Ramos (cell line): ENCODE results near the gene COL9A1.
"Not testable (repeated sequence)": the region's sequence is repeated elsewhere in the genome, so short reads cannot be mapped to it uniquely, and the experiment has no call there.

ENCODE experiments used
- in situ Hi-C: fragments of 300-500 bp; cut with MboI; formaldehyde crosslinking; loops from one replicate; pipeline ENCODE4 v1.14.3; 2022; ENCODE audit warnings: low sequenced_read_pairs; ENCODE audit not compliant: unreplicated experiment

COL9A1 gene

DNA sequence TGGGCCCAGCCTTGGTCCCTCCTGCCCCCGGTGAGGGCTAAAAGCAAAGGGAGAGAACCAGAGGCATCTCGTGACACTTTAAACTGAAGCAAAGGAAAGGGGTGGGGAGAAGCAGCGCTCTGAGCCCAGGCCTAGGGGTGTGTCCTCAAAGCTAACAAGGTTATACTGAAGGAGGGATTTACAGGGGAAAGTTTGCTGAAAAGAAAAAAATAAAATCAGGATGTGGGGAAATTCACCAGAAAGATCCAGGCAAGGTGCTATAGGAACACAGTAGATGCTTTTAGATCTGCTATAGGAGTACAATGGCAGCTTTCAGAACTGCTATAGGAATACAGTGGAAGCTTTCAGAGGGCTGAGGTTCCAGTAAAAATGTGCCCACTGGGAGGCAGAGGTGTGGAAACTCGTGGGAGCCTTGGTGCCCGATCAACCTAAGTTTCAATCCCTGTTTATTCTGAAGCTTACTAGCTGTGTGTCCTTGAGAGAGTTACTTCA, at the start of gene COL9A1:
Gene COL9A1 (minus strand): TSS at position 51 of the 492 bp plus-strand sequence. CDS start 160 bp downstream, outside the sequence.
- in situ Hi-C loops: loop anchor here (25.0 kb wide), 2 partner anchors 584 to 709 kb away; no protein-coding TSS in a partner anchor

GRCh38 chr6:70351461-70351860, 48.6 kb upstream of the COL9A1 start:
- in situ Hi-C loops: no loop called here

- in situ Hi-C loops: no loop called here
These were observed 42.7 kb upstream of the COL9A1 start for GRCh38 chr6:70345619-70346018.

DNA sequence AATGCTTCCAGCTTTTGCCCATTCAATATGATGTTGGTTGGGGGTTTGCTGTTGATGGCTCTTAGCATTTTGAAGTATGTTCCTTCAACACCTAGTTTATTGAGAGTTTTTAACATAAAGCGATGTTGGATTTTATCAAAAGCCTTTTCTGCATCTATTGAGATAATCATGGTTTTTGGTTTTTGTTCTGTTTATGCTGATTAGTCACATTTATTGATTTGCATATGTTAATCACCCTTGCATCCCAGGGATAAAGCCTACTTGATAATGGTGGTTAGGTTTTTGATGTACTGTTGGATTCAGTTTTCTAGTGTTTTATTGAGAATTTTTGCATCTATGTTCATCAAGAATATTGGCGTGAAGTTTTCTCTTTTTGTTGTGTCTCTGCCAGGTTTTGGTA, 40.4 kb upstream of the COL9A1 start:
- in situ Hi-C loops: no loop called here

DNA sequence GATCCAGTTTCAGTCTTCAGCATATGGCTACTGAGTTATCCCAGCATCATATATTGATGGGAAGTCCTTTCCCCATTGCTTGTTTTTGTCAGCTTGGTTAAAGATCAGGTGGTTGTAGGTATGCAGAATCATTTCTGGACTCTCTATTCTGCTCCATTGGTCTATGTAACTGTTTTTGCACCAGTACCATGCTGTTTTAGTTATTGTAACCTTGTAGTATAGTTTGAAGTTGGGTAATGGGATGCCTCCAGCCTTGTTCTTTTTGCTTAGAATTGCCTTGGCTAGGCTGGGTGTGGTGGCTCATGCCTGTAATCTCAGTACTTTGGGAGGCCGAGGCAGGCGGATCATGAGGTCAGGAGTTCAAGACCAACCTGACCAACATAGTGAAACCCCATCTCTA, 36.9 kb upstream of the COL9A1 start:
- in situ Hi-C loops: not testable (repeated sequence)

GRCh38 chr6:70338775-70339174, 35.9 kb upstream of the COL9A1 start:
- in situ Hi-C loops: no loop called here

DNA sequence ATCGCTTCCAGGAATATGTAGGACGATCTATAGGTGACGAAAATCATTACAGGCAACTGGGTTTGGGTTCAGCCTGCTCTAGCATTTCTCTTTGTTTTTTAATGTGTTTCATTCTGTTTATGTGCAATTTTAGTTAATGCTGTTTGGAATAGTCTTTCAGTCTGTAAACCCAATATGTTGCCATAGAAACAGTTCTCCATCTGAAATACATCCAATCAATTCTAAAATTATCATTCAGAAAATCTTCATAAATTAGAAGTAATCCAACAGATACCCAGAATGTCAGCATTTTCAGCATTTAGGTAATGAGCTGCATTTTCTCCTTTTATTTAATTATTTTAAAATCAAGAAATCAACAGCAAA, 34.8 kb upstream of the COL9A1 start:
- in situ Hi-C loops: no loop called here

- in situ Hi-C loops: no loop called here
These were observed 34.3 kb upstream of the COL9A1 start for GRCh38 chr6:70336996-70337742.

GRCh38 chr6:70327036-70327435, 24.2 kb upstream of the COL9A1 start:
- in situ Hi-C loops: no loop called here

GRCh38 chr6:70325009-70325408, 22.1 kb upstream of the COL9A1 start:
- in situ Hi-C loops: no loop called here

DNA sequence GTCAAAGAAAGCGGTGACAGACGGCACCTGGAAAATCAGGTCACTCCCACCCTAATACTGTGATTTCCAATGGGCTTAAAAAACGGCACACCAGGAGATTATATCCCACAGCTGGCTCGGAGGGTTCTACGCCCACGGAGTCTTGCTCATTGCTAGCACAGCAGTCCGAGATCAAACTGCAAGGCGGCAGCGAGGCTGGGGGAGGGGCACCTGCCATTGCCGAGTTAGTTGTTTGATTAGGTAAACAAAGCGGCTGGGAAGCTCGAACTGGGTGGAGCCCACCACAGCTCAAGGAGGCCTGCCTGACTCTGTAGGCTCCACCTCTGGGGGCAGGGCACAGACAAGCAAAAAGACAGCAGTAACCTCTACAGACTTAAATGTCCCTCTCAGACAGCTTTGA, 14.9 kb upstream of the COL9A1 start:
- in situ Hi-C loops: loop anchor here (25.0 kb wide), 2 partner anchors 570 to 695 kb away; no protein-coding TSS in a partner anchor

DNA sequence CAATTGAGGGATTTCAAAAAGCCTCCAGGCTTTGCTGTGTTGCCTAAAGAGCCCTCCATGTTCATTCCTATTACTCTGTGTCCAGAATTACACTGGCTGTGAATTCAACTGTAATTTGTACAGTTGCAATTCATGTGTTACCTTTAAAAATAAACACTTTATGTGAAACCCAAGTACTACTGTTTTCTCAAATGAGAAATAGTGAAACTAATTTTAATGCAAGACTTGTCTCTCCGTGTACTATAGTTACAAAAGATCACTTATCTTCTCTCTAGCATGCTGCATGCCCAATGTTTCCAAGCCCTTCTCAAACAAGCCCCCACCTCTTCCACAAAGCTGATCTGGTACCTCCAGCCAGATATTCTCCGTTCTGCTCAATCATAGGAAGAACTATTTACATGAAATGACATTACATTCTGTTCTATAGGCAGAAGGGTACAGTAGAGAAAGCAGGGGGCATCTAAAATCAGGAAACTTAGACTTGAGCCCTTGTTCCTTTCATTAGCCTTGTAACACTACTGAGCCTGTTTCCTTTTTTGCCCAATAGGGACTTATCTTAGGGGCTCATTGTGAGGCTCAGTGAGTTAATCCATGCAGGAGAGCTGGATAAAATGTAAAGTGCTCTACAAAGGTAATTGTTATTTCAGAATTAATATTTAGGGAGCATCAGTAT, 12.3 kb upstream of the COL9A1 start:
- in situ Hi-C loops: loop anchor here (25.0 kb wide), 2 partner anchors 572 to 697 kb away; no protein-coding TSS in a partner anchor

DNA sequence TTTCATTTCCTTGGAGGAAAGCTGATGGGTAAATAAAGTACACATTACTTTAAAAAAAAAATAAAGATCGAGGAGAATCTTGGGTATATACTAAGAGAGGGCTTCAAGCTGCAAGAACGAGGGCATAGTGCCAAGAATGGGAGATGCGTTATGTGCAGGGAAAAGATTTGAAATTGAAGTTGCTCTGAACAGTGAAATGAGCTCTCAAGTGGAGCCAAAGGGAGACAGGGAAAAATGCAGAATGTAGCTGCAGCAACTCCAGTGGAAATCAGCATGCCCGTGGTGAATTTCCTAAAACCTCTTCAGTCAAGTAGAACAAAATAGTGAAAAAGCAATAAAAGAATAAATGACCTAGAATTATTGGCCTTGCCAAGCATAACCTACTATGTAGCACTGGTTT, 11.4 kb upstream of the COL9A1 start:
- in situ Hi-C loops: loop anchor here (25.0 kb wide), 2 partner anchors 573 to 698 kb away; no protein-coding TSS in a partner anchor

- in situ Hi-C loops: loop anchor here (25.0 kb wide), 2 partner anchors 575 to 700 kb away; no protein-coding TSS in a partner anchor
These were observed 9.4 kb upstream of the COL9A1 start for GRCh38 chr6:70312165-70312745.

DNA sequence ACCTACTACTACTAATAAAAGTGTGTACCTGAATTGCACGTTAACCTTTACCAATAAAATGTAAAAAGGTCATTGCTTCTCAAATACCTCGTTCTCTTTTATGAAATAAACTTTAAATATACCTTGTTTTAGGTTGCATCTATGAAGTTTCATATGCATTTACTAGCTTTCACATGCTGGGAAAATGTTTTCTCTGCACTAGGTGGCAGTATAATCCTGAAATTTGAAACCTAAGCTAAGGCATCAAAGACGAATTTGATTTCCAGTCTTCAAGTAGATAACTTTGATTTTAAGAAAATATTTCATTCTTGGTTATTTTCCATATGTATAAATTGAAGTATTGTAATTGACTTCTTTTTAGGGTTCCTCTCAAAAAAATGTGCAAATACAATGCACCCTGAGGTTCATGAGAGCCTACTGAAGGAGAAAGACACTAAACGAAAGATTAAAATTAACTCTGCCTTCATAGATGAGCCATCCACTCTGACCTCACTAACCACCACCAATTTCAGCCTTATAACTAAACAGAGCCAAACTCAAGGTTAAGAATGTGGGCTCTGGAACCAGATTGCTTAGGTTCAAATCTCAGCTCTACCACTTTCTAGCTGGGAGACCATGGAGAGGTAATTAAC, 7.3 kb upstream of the COL9A1 start:
- in situ Hi-C loops: loop anchor here (25.0 kb wide), 2 partner anchors 577 to 702 kb away; no protein-coding TSS in a partner anchor

- in situ Hi-C loops: loop anchor here (25.0 kb wide), 2 partner anchors 578 to 703 kb away; no protein-coding TSS in a partner anchor
These were observed 6.4 kb upstream of the COL9A1 start for GRCh38 chr6:70309243-70309642.

- in situ Hi-C loops: loop anchor here (25.0 kb wide), 2 partner anchors 579 to 704 kb away; no protein-coding TSS in a partner anchor
These were observed 5.3 kb upstream of the COL9A1 start for GRCh38 chr6:70308142-70308541.

DNA sequence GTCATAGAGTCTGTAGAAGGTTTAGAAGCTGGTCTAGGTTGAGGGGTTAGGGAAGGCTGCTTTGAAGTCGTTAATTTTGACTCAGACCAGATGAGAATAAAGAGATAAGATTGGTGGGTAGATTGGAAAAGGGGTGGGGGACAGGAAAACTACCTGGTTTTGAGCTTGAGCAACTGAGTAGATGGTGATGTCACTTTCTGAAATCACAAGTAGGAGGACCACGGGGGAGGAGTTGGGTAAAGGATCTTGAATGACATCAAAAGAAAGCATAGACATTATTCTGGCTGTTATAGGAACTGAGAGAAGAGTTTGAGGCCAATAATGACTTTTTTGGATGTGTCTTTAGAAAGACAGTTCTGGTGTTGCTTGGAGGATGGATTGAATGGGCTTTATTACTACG, 4.1 kb upstream of the COL9A1 start:
- in situ Hi-C loops: loop anchor here (25.0 kb wide), 2 partner anchors 580 to 705 kb away; no protein-coding TSS in a partner anchor

DNA sequence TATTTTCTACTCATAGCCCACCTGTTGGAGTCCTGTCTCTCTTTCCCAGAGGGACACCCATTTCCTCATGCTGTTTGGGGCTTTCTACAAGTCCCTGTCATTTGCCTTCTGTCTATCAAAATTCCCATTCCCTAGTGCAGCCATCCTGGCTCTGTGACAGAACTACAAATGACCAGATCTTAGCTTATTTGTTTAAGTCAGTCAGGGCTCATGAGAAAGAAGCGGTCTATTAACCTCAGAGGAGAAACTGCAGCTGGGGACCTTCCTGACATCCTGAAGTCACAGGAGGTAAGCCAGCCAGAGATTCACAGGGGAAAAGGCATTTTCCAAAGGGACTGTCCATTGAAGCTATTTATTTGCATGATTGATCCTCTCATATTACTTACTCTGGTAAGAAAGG, 1.7 kb upstream of the COL9A1 start:
- in situ Hi-C loops: loop anchor here (25.0 kb wide), 2 partner anchors 583 to 708 kb away; no protein-coding TSS in a partner anchor

DNA sequence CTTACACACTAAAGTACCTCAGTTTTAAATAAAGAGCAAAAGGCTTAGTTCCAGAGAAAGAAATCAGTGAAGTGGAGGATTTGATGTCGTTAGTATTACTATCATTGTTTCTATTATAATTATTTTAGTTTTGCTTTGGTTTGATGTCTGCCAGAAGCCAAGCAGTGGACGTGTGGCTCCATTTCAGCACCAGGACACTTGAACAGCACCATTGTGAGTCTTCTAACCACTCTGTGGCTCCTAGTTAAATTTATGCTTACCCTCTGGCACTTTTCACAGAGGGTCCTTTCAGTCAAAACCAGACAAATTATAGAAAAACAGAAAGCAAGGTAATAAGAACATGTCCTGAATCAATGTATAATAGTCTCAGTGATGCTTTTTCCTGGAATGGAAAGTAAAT, 3.4 kb downstream of the COL9A1 start:
- in situ Hi-C loops: no loop called here
